ENCODE measurements around the gene DDX54.
"Not testable (repeated sequence)": the region's sequence is repeated elsewhere in the genome, so short reads cannot be mapped to it uniquely, and the experiment has no call there.

The DDX54 gene

DNA sequence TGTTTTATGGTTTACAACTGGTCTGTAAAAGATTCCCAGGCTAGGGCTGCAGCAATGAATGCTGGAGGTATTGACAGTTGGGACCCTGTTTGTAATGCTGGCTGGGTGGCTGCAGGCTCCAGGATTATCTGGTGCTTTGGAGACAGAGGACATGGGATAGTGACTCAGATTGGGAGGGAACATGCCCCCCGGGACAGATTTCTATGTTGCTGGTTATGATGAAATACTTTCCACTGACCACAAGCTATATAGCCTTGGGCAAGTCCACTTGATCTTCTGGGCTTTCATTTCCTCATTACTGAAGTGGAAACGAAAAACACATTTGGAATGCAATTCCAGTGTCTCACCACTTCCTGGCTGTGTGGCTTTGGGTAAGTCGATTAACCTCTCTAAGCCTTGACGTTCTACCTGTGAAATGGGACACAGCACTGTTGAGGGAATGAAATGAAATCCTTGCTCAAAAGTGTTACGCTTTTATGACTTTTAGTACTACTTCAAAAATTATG is 29.7 kb upstream of the DDX54 start:
- DNase-seq, result no peak

DNA sequence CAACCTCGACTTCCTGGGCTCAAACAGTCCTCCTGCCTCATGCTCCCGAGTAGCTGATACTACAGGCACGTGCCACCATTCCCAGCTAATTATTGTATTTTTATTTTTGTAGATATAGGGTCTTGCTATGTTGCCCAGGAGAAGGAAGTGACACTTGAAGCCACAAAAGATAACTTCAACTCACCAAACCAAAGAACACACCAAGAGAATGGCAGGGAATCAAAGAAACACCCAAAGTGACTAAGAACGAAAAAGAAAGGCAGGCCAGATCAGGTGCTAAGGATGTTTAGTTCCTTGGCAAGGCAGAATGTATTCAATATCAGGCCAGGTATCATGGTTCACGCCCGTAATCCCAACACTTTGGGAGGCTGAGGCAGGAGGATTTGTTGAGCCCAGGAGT is 25.9 kb upstream of the DDX54 start:
- no peak for DNase-seq

DNA sequence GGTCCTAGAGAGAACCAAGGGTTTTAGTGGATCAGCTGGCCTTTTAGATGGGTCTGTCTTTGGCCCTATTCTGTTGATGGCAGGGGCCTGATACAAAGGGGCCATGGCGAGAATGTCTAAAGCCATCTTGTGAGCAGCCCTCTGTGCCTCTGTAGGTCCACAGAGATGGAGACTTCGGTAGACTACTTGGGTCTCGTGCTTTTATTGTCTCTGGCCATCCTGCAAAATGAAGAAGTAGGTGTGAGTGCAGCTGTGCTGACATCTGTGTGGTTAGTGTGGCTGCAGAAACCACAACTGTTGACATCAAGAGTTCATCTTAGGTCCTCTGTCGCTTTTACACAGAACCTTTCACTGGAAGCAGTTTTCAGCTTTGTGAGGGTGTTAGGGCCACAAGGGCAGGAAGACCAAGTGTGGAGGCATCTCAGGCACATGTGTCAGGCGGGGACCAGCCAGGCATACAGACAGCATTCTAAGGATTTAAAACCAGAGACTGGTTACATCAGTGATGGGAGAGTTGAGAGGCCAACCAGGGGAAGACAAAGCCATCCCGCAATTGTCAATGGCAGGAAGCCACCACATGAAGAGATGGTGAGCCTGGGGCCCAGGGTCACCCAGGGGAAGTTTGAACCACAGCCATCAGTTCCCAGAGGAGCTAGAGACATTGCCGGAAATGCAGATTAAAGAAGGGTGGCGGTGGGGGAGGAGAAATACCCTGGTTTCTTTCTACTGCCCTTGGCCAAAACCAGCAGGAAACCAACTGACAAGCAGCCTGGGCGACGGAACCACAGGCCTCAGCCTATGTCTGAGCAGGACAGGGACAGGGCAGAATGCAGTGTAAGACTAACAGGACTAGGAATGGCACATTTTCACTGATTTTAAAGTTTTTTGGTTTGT is 23.0 kb upstream of the DDX54 start:
- peak; percentile 71 for DNase-seq

DNA sequence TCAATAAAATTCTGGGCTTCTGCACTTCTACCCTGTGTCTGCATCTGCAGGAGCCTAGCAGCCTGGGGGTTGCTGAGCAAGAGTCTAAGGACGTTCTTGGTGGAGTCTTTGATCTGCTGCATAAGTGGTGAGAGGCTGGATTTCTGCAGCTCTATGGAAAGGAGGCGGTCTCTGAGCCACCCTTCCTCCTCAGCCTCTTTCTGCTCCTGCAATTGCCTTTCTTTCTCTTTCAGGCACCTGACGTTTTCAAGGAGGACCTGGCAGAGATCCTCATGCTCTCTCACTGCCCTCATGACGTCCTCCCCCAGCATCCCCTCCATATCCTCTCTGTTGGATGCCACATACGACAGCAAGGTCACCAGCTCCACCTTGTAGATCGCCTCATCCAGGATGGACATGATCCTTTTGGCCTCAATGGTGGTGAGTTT is 22.3 kb upstream of the DDX54 start:
- DNase-seq, result no peak

DNA sequence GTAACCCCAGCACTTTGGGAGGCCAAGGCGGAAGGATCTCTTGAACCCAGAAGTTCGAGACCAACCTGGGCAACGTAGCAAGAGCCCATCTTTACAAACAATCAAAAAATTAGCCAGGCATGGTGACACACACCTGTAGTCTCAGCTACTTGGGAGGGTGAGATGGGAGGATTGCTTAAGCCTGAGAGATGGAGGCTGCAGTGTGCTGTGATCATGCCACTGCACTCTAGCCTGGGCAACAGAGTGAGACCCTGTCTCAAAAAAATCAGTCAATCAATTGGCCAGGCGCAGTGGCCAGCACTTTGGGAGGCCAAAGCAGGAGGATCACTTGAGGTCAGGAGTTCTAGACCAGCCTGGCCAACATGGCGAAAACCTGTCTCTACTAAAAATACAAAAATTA is 21.5 kb upstream of the DDX54 start:
- not testable (repeated sequence) for DNase-seq

DNA sequence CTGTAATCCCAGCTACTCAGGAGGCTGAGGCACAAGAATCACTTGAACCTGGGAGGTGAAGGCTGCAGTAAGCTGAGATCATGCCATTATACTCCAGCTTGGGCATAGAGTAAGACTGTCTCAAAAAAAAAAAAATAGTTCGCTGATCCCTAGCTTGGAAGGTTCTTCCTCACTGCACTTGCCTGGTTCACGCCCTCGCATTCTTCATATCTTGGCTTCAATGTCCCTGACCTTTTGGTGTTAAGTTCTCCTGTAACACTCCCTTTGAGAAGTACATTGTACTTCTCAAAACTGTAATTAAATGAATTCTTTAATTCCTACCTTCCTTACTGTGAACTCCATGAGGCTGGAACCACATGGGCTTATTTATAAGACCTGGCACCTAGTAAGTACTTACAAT is 19.5 kb upstream of the DDX54 start:
- no peak for DNase-seq

DNA sequence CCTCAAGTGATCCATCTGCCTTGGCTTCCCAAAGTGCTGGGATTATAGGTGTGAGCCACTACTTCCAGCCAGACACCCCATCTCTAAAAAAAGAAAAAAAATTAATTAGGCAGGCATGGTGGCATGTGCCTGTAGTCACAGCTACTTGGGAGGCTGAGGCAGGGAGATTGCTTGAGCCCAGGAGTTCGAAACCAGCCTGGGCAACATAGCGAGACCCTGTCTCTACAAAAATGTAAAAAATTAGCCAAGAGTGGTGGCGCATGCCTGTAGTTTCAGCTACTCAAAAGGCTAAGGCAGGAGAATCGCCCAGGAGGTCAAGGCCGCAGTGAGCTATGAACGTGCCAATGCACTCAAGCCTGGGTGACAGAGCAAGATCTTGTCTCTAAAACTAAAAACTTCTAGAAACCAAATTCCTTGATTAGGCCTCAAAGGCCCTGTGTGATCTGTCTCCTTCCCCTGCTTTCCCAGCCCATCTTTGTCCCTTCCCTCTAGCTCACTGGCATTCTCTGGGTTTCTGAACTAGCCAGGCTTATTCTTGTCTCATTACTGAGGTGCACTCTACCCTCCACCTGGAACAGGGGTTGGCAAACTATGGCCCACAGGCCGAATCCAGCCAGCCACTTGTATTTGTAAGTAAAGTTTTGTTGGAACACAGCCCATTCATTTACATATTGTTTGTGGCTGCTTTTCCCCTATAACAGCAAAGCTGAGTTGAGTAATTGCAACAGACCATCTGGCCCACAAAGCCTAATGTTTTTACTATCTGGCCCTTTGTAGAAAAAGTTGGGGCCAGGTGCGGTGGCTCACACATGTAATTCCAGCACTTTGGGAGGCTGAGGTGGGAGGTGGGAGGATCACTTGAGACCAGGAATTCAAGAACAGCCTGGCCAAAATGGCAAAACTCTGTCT is 18.8 kb upstream of the DDX54 start:
- no peak for DNase-seq

DNA sequence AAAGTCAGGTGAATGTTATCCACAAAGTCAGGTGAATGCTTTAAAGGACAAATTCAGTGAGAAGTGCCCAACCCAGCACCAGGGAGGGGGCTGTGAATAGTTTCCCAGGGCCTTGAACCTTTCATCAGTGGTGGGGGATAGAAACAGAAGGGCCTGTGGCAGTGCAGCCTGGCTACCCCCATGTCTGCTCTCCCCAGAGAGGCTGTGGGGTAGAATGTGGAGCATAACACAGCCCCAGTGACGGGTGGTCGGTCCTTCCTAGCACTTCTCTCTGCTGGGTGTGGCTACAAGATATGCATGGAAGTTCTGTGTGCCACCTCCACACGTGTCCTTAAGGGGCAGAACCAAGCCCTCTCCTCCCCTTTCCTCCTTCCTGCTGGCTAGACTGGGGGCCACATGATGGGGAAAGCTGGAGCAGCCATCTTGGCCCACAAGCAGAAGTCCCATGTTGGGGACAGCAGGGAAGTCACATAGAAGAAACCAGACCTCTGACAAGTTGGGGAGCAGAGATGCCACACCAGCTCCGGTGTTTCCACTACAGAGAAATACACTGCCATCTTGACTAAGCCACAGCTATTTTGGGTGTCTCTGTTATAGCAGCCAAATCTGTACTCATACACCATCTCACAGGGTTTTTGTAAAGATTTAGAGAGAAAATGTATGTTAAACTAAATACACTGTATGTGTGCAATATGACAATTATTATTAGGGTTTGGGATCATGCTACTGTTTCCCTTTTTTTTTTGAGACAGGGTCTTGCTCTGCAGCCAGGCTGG is 17.2 kb upstream of the DDX54 start:
- DNase-seq, result no peak

DNA sequence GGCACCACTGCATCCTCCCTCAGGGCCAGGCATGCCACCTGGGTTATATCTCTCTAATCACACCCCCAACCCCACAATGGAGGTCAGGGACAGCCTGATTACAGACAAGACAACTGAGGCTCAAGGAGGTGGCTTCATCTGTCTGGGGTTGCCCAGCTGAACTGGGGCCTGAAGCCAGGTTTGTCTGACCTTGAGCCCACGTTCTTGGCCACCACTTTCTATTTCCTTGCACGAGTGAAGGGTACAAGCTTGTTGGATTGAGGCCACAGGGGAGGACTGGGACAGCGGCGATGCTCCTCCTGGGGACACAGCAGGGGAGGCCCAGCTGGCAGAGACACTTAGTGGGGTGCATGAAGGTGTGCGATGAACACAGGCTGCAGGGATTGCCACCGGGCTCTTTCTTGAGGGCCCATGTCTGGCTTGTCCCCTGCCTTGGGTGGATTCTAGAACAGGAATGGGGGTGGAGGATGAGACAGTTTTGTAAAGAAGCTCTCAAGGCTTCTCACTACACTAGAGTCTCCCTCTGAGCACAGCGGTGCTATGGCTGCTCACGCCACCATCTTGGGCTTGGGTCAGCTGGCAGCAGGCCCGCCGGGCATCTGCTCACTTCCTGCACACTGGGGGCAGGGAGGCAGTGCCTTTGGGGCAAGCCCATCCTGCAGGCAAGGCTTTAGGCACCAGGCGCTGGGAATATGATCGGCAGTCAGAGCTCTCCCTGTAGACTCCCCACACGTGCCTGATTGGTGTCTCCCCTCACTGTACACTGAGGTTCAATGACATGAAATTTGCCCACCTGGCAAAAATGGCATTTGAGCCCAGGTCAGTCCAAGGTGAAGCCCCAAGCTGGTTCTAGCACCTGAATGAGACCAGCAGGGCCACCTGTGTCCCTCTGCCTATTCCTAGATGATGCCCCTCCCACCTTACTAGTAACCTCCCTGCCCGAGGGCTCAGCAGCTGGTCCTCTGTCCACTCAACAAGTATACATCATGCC is 16.2 kb upstream of the DDX54 start:
- no peak for DNase-seq

DNA sequence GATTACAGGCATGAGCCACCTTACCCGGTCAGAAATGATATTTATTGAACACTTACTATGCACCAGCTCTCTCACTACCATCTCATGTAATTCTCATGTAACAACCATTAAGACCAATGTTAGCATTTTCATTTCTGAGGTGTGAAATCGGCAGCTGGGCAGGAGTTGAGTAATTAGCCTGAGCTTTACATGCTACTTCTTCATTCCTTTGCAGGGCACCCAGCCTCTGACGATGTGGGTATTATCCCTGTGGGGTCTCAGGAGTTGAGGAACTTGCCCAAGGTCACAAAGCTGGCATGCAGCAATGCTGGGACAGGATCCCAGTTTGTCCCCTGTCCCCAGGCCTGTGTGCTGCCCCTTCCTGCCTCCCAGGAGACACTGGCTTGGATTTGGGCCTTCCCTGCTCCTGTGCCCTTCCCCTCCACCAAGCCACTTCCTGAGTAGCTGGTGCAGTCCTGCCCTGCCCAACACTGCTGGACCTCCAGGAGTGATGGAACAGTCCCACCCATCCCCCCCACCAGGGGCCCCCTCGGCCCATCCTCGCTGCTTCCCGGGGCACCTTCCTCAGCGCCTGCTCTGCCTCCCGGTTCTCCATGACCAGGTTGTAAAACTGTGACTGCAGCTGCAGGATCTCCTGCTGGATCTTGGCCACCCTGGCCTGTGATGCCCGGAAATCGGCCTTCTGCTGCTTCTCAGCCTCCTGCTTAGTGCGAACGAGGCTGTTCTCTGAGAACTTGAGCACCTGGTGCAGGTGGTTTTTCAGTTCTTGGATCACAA is 14.9 kb upstream of the DDX54 start:
- no peak for DNase-seq

DNA sequence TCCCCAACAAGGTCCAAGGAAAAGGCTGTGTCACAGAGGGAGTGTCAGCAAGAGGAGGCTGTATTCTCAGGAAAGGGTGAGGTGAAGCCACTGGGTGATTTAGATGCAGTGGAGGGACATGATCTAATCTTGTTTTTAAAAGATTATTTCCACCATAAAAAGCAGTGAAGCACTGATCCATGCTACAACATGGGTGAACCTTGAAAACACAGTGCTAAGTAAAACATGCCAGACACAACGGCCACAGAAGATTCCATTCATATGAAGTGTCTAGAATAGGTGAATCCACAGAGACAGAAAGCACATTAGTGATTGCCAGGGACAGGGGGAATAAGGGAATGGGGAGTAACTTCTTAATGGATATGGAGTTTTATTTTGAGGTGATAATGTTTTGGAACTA is 13.0 kb upstream of the DDX54 start:
- DNase-seq, result no peak

DNA sequence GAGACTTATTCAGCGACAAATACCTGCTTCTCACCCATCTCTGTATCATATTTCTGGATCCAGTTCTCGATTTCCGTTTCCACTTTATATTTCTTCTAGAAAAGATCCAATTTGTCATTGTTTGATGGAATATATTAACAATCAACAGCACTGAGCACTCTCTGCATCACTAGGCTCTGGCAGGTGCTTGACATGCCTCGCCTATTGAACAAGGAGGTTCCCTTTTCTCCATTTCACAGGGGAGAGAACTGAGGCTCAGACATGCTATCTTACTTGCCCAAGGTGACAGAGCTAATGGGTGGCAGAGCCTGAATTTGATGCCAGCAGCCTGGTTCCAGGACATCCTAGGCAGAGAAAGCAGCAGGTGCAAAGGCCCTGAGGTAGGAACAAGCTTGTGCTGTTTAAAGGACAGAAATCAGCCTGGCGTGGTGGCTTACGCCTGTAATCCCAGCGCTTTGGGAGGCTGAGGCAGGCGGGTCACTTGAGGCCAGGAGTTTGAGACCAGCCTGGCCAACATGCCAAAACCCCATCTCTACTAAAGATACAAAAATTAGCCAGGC is 12.3 kb upstream of the DDX54 start:
- DNase-seq, result no peak

DNA sequence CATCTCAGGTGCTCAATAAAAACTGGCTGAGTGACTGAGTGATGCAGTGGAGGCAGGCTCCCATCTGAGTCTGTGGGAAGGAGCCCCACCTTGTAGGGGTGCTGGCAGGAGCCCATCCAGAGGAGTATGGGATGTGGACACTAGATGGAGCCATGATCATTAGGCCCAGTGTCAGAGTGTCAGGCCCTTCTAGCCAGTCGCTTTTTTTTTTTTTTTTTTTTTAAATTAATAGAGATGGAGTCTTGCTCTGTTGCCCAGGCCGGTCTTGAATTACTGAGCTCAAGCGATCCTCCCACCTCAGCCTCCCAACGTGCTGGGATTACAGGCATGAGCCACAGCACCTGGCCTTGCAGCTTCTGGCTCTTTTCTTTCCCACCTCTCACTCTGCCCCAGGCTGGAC is 11.7 kb upstream of the DDX54 start:
- peak; percentile 55 for DNase-seq

DNA sequence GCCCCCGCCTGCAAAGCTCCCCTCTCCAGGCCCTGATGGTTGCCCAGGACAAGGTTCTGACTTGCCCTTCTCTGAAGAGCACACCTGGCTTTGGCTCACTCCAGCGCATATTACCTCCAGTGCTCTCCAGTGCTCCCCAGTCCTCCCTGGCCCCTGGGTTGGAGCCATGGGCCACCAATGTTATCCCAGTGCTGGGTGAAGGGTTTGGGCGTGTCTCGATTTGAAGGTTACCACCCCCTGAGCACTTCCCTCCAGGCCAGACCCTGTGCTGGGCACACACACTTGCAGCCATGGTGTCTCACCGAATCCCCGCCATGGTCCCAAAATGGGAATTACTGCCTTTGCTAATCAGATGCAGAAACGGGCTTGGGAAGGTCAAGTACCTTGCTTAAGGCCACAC is 11.3 kb upstream of the DDX54 start:
- DNase-seq, result no peak

DNA sequence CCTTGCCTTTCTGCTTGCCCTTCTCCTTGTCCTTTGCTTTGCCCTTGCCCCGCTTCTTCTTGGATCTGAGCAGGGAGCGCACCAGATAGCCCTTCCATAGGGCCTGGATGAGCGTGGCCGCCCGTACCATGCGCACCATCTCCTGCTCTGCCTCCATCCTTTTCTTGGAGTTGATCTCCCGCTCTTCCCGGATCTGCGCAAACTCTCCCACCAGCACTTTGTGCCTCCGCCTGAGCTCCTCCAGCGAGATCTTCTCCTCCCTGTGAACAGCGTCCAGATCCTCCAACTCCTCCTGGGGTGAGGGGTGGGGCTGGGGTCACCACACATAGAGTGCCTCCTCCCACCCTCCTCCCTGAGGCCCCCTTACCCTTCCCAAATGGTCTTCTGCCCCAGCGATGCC is 10.3 kb upstream of the DDX54 start:
- no peak for DNase-seq

DNA sequence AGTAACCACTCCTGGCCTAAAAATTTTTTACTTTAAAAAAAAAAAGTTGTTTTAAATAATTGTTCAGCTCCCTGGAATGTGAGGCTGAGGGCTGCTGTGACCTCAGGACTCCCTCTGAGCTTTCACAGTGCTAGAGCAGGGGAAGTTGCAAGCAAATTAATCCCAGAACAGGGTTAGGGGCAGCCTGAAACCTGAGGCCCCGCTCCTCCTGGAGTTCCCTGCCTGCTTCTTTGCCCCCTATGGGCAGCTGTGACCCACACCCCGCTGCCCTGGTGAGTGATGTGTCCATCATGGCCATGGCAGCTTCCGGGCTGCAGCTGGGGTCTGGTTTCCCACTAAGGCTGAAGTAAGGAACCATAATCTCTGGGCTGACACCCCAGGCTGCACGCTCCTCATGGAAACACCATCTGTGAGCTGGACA is 9.7 kb upstream of the DDX54 start:
- no peak for DNase-seq

DNA sequence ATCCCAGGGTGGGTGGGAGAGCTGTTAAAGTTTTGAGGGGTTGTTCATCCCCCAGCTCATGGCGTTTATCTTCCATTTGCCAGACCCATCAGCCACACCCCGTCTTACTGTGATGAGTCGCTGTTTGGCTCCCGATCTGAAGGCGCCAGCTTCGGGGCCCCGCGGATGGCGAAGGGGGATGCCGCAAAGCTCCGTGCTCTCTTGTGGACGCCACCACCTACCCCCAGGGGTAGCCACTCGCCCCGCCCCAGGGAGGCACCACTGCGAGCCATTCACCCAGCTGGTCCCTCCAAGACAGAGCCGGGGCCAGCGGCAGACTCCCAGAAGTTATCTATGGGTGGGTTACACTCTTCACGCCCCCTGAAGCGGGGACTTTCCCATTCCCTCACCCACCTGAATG is 5.9 kb upstream of the DDX54 start:
- DNase-seq, result no peak

DNA sequence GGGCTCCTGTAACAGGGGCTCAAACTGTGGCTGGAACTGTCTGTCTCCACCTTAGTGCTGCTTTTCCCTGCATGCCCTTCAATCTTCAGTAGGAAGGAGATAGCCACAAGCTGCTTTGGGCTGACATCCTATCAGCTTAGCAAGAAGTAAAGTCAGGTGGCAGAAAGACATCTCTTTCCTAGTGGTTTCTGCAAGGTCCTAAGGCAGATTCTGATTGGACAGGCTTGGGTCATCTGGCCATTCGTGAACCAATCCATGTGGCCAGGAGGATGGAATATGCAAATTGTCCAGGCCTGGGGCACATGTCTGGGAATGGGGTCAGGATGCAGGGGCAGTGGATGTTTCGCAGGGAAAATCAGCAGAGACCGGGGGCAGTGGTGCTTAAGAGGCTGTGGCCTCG is 5.5 kb upstream of the DDX54 start:
- no peak for DNase-seq

DNA sequence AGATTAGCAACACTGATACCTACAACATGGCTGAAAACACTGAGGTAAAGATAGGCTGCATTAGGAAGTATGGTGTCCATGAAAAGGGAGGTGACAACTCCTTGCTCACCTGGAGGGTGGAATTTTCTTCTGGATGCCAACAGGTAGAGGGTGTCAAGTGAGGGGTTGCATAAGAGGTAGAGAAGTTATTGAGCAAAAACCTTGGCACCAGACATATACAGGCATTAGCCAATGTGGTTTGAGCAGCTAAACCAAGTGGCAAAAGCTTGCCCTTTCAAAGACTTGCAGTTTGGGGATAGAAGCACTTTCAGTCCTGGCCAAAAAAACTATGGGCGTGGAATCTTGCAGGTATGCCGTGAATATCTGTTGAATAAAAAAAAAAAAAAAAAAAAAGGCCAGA is 4.1 kb upstream of the DDX54 start:
- no peak for DNase-seq

DNA sequence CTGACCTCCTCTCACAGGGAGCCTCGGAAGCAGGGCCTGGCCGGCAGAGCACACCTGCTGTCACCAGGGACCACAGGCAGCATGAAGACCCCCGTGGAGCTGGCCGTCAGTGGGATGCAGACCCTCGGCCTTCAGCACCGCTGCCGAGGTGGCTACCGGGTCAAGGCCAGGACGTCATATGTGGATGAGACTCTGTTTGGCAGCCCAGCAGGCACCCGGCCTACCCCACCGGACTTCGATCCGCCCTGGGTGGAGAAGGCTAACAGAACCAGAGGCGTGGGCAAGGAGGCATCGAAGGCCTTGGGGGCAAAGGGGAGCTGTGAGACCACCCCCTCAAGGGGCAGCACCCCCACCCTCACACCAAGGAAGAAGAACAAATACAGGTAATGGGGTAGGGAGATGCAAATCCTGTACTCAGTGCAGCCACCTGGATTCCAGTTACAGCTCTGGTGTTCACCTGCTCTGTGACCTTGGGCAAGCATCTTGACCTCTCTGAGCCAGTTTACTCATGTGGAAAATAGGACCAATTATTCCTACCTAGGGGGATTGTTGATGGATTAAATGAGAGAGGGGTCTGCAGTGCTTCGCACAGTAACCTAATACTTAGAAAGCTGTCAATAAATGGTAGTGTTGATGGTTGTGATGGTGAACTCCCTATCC is 1.5 kb upstream of the DDX54 start:
- DNase-seq, result peak; percentile 13

All from stimulated activated CD4-positive, alpha-beta T cell treated with anti-CD3 and anti-CD28 coated beads, Interleukin-1b, Interleukin-23, amount 100 ng/mL, for 48 hours (primary cell).